BE2C (cell line): ENCODE measurements around the gene GIPC3.

ENCODE experiments used
- DNase-seq: peaks from one replicate; pipeline ENCODE4 v3.0.0-alpha.2; 2020
- H3K27me3 ChIP-seq: fragments of 250-450 bp; sonication (Bioruptor Pico); 2 replicates; pipeline ENCODE4 v1.5.1; 2020; ENCODE audit warnings: mild to moderate bottlenecking
- H3K36me3 ChIP-seq: fragments of 250-450 bp; sonication (Bioruptor Pico); 2 replicates; pipeline ENCODE4 v1.5.1; 2020; ENCODE audit warnings: mild to moderate bottlenecking
- H3K4me1 ChIP-seq: fragments of 250-450 bp; sonication (Bioruptor Pico); 2 replicates; pipeline ENCODE4 v1.5.1; 2020
- H3K4me3 ChIP-seq: 2 replicates; pipeline ENCODE4 v1.5.1; 2011; ENCODE audit warnings: low read depth, low read length
- H3K9me3 ChIP-seq: fragments of 250-450 bp; sonication (Bioruptor Pico); 2 replicates; pipeline ENCODE4 v1.5.1; 2020
- CTCF ChIP-seq: IDR thresholded peaks from 2 replicates; pipeline ENCODE4 v1.5.1; 2012; ENCODE audit warnings: mild to moderate bottlenecking, low read depth, low read length

Gene GIPC3

GRCh38 chr19:3555653-3556422, 29.4 kb upstream of the GIPC3 start:
- Histone ChIP-seq H3K36me3 (peaks cover 4% of the 10 kb centered on the region; the same call in 1 of the 2 replicates), H3K9me3 (no peaks in the 10 kb centered on the region), H3K4me1 (no peaks in the 10 kb centered on the region), H3K27me3 (no peaks in the 10 kb centered on the region), H3K4me3 (peak overlapping the region; percentile 71)
- no peak for DNase-seq
- TF ChIP-seq CTCF: no peak

- TF ChIP-seq CTCF: no peak
- Histone ChIP-seq H3K4me3 (peak overlapping the region; percentile 71), H3K36me3 (no peaks in the 10 kb centered on the region), H3K4me1 (no peaks in the 10 kb centered on the region), H3K9me3 (no peaks in the 10 kb centered on the region), H3K27me3 (no peaks in the 10 kb centered on the region)
- no peak for DNase-seq
Observed at GRCh38 chr19:3556423-3556977, 28.8 kb upstream of the GIPC3 start.

- DNase-seq: no peak
- Histone ChIP-seq H3K9me3 (no peaks in the 10 kb centered on the region), H3K4me1 (no peaks in the 10 kb centered on the region), H3K27me3 (no peaks in the 10 kb centered on the region), H3K4me3 (peak overlapping the region; percentile 71), H3K36me3 (no peaks in the 10 kb centered on the region)
- TF ChIP-seq CTCF: no peak
Observed at GRCh38 chr19:3556978-3557460, 28.3 kb upstream of the GIPC3 start.

GRCh38 chr19:3557461-3558248, 27.6 kb upstream of the GIPC3 start, which contains the start of gene MFSD12:
Gene MFSD12 (minus strand): TSS chr19:3557586. CDS start chr19:3557403, 183 bp downstream.
- Histone ChIP-seq H3K4me1 (no peaks in the 10 kb centered on the region), H3K9me3 (no peaks in the 10 kb centered on the region), H3K36me3 (no peaks in the 10 kb centered on the region), H3K4me3 (peak within 1 kb of the TSS; percentile 84), H3K27me3 (no peaks in the 10 kb centered on the region)
- DNase-seq: peak; percentile 97
- no peak for TF ChIP-seq CTCF

- H3K4me1 ChIP-seq: no peaks in the 10 kb centered on the region
- H3K27me3 ChIP-seq: no peaks in the 10 kb centered on the region
- TF ChIP-seq CTCF: no peak
- no peak for DNase-seq
- no peak overlapping the region for H3K4me3 ChIP-seq
- no peaks in the 10 kb centered on the region for H3K36me3 ChIP-seq
- no peaks in the 10 kb centered on the region for H3K9me3 ChIP-seq
Observed at GRCh38 chr19:3563709-3564524, 21.4 kb upstream of the GIPC3 start.
